H1 (cell line): ENCODE results near the gene EPS8. TPM values are rescaled to one million over a fixed set of nuclear protein-coding genes. Genes with fewer than 3 reads are reported as not detected.

Experiments used
- CTCF ChIA-PET: fragments of 300-600 bp; sonication (Branson Sonifier 250); formaldehyde crosslinking; loops from one replicate; lab custom pipeline; 2021; ENCODE audit not compliant: partially characterized antibody; lab: Charles Lee
- POLR2A ChIA-PET: fragments of 300-600 bp; sonication (Branson Sonifier 250); formaldehyde crosslinking; loops from one replicate; lab custom pipeline; 2021; ENCODE audit warnings: inconsistent platforms; ENCODE audit not compliant: partially characterized antibody; lab: Charles Lee
- DNase-seq, 2 experiments: peaks; one replicate each; pipeline versions ENCODE4 v3.0.0 to v3.0.0-alpha.2; 2010 to 2022; ENCODE audit warnings: low spot score in 2 of 2, low read depth in 1 of 2, mixed read lengths in 1 of 2
- FAIRE-seq: peaks from 2 replicates; lab custom pipeline; 2011; peaks lifted over from hg19 to GRCh38; lab: Jason Lieb, UNC
- H2AFZ ChIP-seq: 2 replicates; pipeline ENCODE4 v1.8.1; 2012; ENCODE audit warnings: low read length, inconsistent platforms
- H2AK5ac ChIP-seq: 2 replicates; pipeline ENCODE4 v1.6.1; 2013; ENCODE audit warnings: low read depth, low read length
- H2BK120ac ChIP-seq: replicated peaks from 2 replicates; pipeline ENCODE3; 2013; ENCODE audit warnings: low read depth, low read length, inconsistent platforms
- H2BK12ac ChIP-seq: 2 replicates; pipeline ENCODE4 v1.6.1; 2013; ENCODE audit warnings: low read depth, low read length
- H2BK15ac ChIP-seq: 2 replicates; pipeline ENCODE4 v1.6.1; 2013; ENCODE audit warnings: low read length
- H2BK20ac ChIP-seq: 2 replicates; pipeline ENCODE4 v1.6.1; 2013; ENCODE audit warnings: low read length
- H2BK5ac ChIP-seq: 2 replicates; pipeline ENCODE4 v1.6.1; 2013; ENCODE audit warnings: low read depth, low read length
- H3K14ac ChIP-seq: 2 replicates; pipeline ENCODE4 v1.6.1; 2013; ENCODE audit warnings: inconsistent platforms; ENCODE audit not compliant: insufficient read length
- H3K18ac ChIP-seq: 2 replicates; pipeline ENCODE4 v1.6.1; 2013; ENCODE audit warnings: low read length; ENCODE audit errors: extremely low read depth
- H3K23ac ChIP-seq: 2 replicates; pipeline ENCODE4 v1.6.1; 2013; ENCODE audit warnings: inconsistent platforms; ENCODE audit not compliant: insufficient read length
- H3K23me2 ChIP-seq: 2 replicates; pipeline ENCODE4 v1.6.1; 2013; ENCODE audit warnings: low read depth, low read length
- H3K27ac ChIP-seq: 2 replicates; pipeline ENCODE4 v1.6.1; 2011; ENCODE audit warnings: low read depth, low read length, inconsistent platforms
- H3K27me3 ChIP-seq, 4 experiments: replicated peaks in 1 of 4; 1 replicate in 1 of 4; 2 replicates in 3 of 4; pipeline versions ENCODE4 v1.6.1 to v1.8.1; 2011 to 2013; ENCODE audit warnings: low read length in 3 of 4, mild to moderate bottlenecking in 3 of 4, inconsistent platforms in 2 of 4, mixed read lengths in 2 of 4, moderate library complexity in 1 of 4; ENCODE audit not compliant: control insufficient read depth in 3 of 4, insufficient read depth in 3 of 4; ENCODE audit errors: extremely low read depth in 1 of 4
- H3K36me3 ChIP-seq, 4 experiments: 2 replicates each; pipeline versions ENCODE4 v1.6.1 to v1.8.1; 2011 to 2013; ENCODE audit warnings: mild to moderate bottlenecking in 4 of 4, low read length in 3 of 4, moderate library complexity in 2 of 4, control low read depth in 1 of 4, inconsistent platforms in 1 of 4; ENCODE audit not compliant: insufficient read depth in 4 of 4, control insufficient read depth in 2 of 4
- H3K4ac ChIP-seq: replicated peaks from 2 replicates; pipeline ENCODE3; 2013; ENCODE audit warnings: low read length, low read depth, mixed read lengths, inconsistent platforms; ENCODE audit not compliant: insufficient read length
- H3K4me1 ChIP-seq, 4 experiments: replicated peaks in 1 of 4; 1 replicate in 1 of 4; 2 replicates in 3 of 4; pipeline versions ENCODE4 v1.6.1 to v1.8.1; 2011 to 2013; ENCODE audit warnings: low read length in 3 of 4, inconsistent platforms in 2 of 4, mixed read lengths in 1 of 4; ENCODE audit not compliant: insufficient read depth in 4 of 4, control insufficient read depth in 3 of 4
- H3K4me2 ChIP-seq, 2 experiments: 2 replicates each; pipeline versions ENCODE4 v1.6.1 to v1.8.1; 2011 to 2013; ENCODE audit warnings: low read depth in 2 of 2, low read length in 2 of 2, control low read depth in 1 of 2, inconsistent platforms in 1 of 2, mild to moderate bottlenecking in 1 of 2; ENCODE audit not compliant: insufficient read depth in 1 of 2
- H3K4me3 ChIP-seq, 4 experiments: fragments of 200-600, 300-600 bp in 1 of 4; sonication (generic), shearing (Covaris generic), sonication (Bioruptor Twin) in 1 of 4; 2 replicates each; pipeline versions ENCODE4 v1.5.1 to v1.8.1; 2011 to 2016; ENCODE audit warnings: low read length in 4 of 4, low read depth in 3 of 4, control low read depth in 2 of 4, inconsistent platforms in 2 of 4, mild to moderate bottlenecking in 2 of 4, mixed read lengths in 1 of 4, moderate library complexity in 1 of 4; ENCODE audit not compliant: insufficient read depth in 2 of 4; ENCODE audit errors: extremely low read depth in 1 of 4
- H3K56ac ChIP-seq: replicated peaks from 2 replicates; pipeline ENCODE3; 2013; ENCODE audit warnings: low read depth, mild to moderate bottlenecking, mixed read lengths, low read length, inconsistent platforms; ENCODE audit not compliant: insufficient read length
- H3K79me1 ChIP-seq: 2 replicates; pipeline ENCODE4 v1.6.1; 2013; ENCODE audit warnings: low read depth, low read length, control low read depth
- H3K79me2 ChIP-seq, 2 experiments: 2 replicates each; pipeline versions ENCODE4 v1.6.1 to v1.8.1; 2012 to 2013; ENCODE audit warnings: low read length in 2 of 2, mild to moderate bottlenecking in 2 of 2, inconsistent platforms in 1 of 2; ENCODE audit not compliant: insufficient read depth in 2 of 2, control insufficient read depth in 1 of 2
- H3K9ac ChIP-seq, 4 experiments: replicated peaks in 1 of 4; 1 replicate in 1 of 4; 2 replicates in 3 of 4; pipeline versions ENCODE4 v1.6.1 to v1.8.1; 2011 to 2013; ENCODE audit warnings: low read depth in 3 of 4, low read length in 3 of 4, control low read depth in 2 of 4, mild to moderate bottlenecking in 2 of 4, moderate library complexity in 2 of 4, inconsistent platforms in 1 of 4; ENCODE audit errors: extremely low read depth in 1 of 4
- H3K9me3 ChIP-seq, 2 experiments: 2 replicates each; pipeline versions ENCODE4 v1.6.1 to v1.8.1; 2012 to 2013; ENCODE audit warnings: mild to moderate bottlenecking in 2 of 2, moderate library complexity in 2 of 2, control low read depth in 1 of 2, inconsistent platforms in 1 of 2, low read depth in 1 of 2, low read length in 1 of 2, mixed read lengths in 1 of 2; ENCODE audit not compliant: insufficient read depth in 2 of 2
- H4K20me1 ChIP-seq, 2 experiments: replicated peaks in 1 of 2; 2 replicates each; pipeline versions ENCODE3 to v1.8.1; 2011 to 2013; ENCODE audit warnings: inconsistent platforms in 2 of 2, low read length in 2 of 2, mild to moderate bottlenecking in 1 of 2; ENCODE audit not compliant: insufficient read depth in 2 of 2, control insufficient read depth in 1 of 2
- H4K5ac ChIP-seq: 2 replicates; pipeline ENCODE4 v1.6.1; 2013; ENCODE audit warnings: low read length, low read depth, mixed read lengths, inconsistent platforms; ENCODE audit not compliant: insufficient read length
- H4K8ac ChIP-seq: 2 replicates; pipeline ENCODE4 v1.8.0; 2013; ENCODE audit warnings: mild to moderate bottlenecking, moderate library complexity, low read length, inconsistent platforms; ENCODE audit not compliant: insufficient read depth; ENCODE audit errors: extremely low read depth
- H4K91ac ChIP-seq: replicated peaks from 2 replicates; pipeline ENCODE3; 2013; ENCODE audit warnings: low read length, mixed read lengths, inconsistent platforms; ENCODE audit not compliant: insufficient read length
- BCL11A ChIP-seq, 2 experiments: IDR thresholded peaks; one replicate each; pipeline ENCODE4 v1.6.1; 2011; ENCODE audit warnings: low read depth in 2 of 2, low read length in 2 of 2, mild to moderate bottlenecking in 2 of 2
- CBX5 ChIP-seq: fragments of 300-800, 300-1000 bp; sonication (generic); IDR thresholded peaks from 2 replicates; pipeline ENCODE4 v1.7.1; 2016; ENCODE audit warnings: antibody characterized with exemption, low read length, low read depth
- CEBPB ChIP-seq: IDR thresholded peaks from 2 replicates; pipeline ENCODE4 v1.6.1; 2012; ENCODE audit warnings: low read depth, low read length
- CHD1 ChIP-seq: IDR thresholded peaks from 2 replicates; pipeline ENCODE4 v1.6.1; 2012; ENCODE audit warnings: low read depth, low read length, improper control_type of control experiment
- CREB1 ChIP-seq: IDR thresholded peaks from 2 replicates; pipeline ENCODE4 v1.6.1; 2012; ENCODE audit warnings: inconsistent platforms
- CTBP2 ChIP-seq: IDR thresholded peaks from 2 replicates; pipeline ENCODE4 v1.7.0; 2011; ENCODE audit warnings: borderline replicate concordance, mild to moderate bottlenecking, moderate library complexity, mixed read lengths, low read length; ENCODE audit not compliant: insufficient read depth, insufficient read length
- E2F6 ChIP-seq: IDR thresholded peaks from 2 replicates; pipeline ENCODE4 v1.6.1; 2012; ENCODE audit warnings: inconsistent platforms
- GABPA ChIP-seq: IDR thresholded peaks from 2 replicates; pipeline ENCODE4 v1.6.1; 2011; ENCODE audit warnings: mild to moderate bottlenecking, low read length, moderate library complexity, borderline replicate concordance; ENCODE audit not compliant: insufficient read depth
- HDAC2 ChIP-seq, 2 experiments: fragments of 300-600 bp in 1 of 2; sonication (generic) in 1 of 2; IDR thresholded peaks; 2 replicates each; pipeline ENCODE4 v1.6.1; 2011 to 2012; ENCODE audit warnings: low read depth in 2 of 2, low read length in 2 of 2, mild to moderate bottlenecking in 2 of 2, moderate library complexity in 2 of 2, borderline replicate concordance in 1 of 2, inconsistent platforms in 1 of 2
- KDM5A ChIP-seq: fragments of 200-600 bp; IDR thresholded peaks from 2 replicates; pipeline ENCODE4 v1.7.1; 2012; ENCODE audit warnings: mild to moderate bottlenecking, low read length, inconsistent platforms, mixed read lengths
- POLR2A ChIP-seq, 2 experiments: IDR thresholded peaks; 1 replicate in 1 of 2; 2 replicates in 1 of 2; pipeline ENCODE4 v1.6.1; 2011; ENCODE audit warnings: low read depth in 2 of 2, low read length in 2 of 2, mild to moderate bottlenecking in 2 of 2; ENCODE audit errors: control extremely low read depth in 1 of 2
- SAP30 ChIP-seq: fragments of 300-600 bp; sonication (generic); IDR thresholded peaks from 2 replicates; pipeline ENCODE4 v1.7.1; 2012; ENCODE audit warnings: low read length, moderate library complexity, mild to moderate bottlenecking, inconsistent platforms; ENCODE audit not compliant: insufficient read depth, insufficient replicate concordance
- SRF ChIP-seq: IDR thresholded peaks from 2 replicates; pipeline ENCODE4 v1.6.1; 2011; ENCODE audit warnings: mild to moderate bottlenecking, low read depth, low read length, moderate library complexity
- SUZ12 ChIP-seq: fragments of 200-600 bp; sonication (generic); IDR thresholded peaks from 2 replicates; pipeline ENCODE4 v1.6.1; 2012; ENCODE audit warnings: mild to moderate bottlenecking, inconsistent platforms, low read length, moderate library complexity, mixed read lengths
- WGBS, 2 experiments: shearing (Covaris generic) in 1 of 2; methylation state at CpG; one replicate each; pipeline versions ENCODE4 v1.1.6 to v1.1.7; 2013 to 2015; ENCODE audit warnings: low lambda C conversion rate in 2 of 2, mixed read lengths in 2 of 2, inconsistent platforms in 1 of 2, low coverage in 1 of 2, missing lambda C conversion rate in 1 of 2; ENCODE audit not compliant: insufficient replicate concordance in 2 of 2, insufficient coverage in 1 of 2, insufficient read length in 1 of 2; ENCODE audit errors: extremely low coverage in 1 of 2, missing lambda C conversion rate in 1 of 2; 5-methylcytosine and 5-hydroxymethylcytosine counted together
- polyA plus RNA-seq, 7 experiments: library from polyadenylated mRNA; depleted of rRNA in 3 of 7; stranded (reverse) in 5 of 7; unstranded in 2 of 7; fragments of >200 nt in 5 of 7; fragments of 200-250 nt in 2 of 7; gene quantifications; 1 replicate in 5 of 7; 2 replicates in 1 of 7; 4 replicates in 1 of 7; pipeline versions ENCODE4 v1.2.1 to v1.2.3, GENCODE V29; 2011 to 2013; ENCODE audit warnings: missing spikeins in 2 of 7, mixed read lengths in 2 of 7
- total RNA-seq: library from RNA; stranded (reverse); fragmentation: NEBNext Ultra II Directional; extraction: Animal tissue kit (Norgen Biotek cat#: 25700); gene quantifications from 2 replicates; pipeline ENCODE4 v1.2.1, GENCODE V29; 2021

The EPS8 gene
- total and polyA plus RNA-seq, 2 of the 8 experiments (the other 6 are each of a cell fraction or from before 2014, with no cell fraction given), result 3.0 to 4.6 TPM

GRCh38 chr12:15797818-15798217 lies 8.6 kb upstream of the EPS8 start:
- 84% methylated on average over 3 of the region's 3 CpGs; no CpG with 5 or more reads in 1 of the 2 experiments for WGBS, 2 experiments
- H2BK5ac ChIP-seq, result no peak overlapping the region
- H3K4me3 ChIP-seq, result no peak overlapping the region
- TF ChIP-seq HDAC2 (IDR thresholded peaks at IDR 0.05; ENCODE audit: borderline replicate concordance in 1 of 2, low read depth in 2 of 2, low read length in 2 of 2) (no peak), CBX5 (no peak), BCL11A (IDR thresholded peaks at IDR 0.05; ENCODE audit: low read depth in 2 of 2, low read length in 2 of 2) (no peak), CHD1 (no peak), SUZ12 (no peak), CREB1 (no peak), SRF (no peak), SAP30 (no peak), E2F6 (no peak), KDM5A (no peak), CTBP2 (no peak), CEBPB (no peak), POLR2A (IDR thresholded peaks at IDR 0.05; ENCODE audit: control extremely low read depth in 1 of 2, low read depth in 2 of 2, low read length in 2 of 2) (no peak), GABPA (no peak)

More at GRCh38 chr12:15797818-15798217, 8.6 kb upstream of the EPS8 start:
- Histone ChIP-seq H2AK5ac (no peak overlapping the region), H4K8ac (no peak overlapping the region), H3K56ac (no peak overlapping the region), H3K4ac (no peak overlapping the region), H4K91ac (no peak overlapping the region), H3K79me1 (no peaks in the 10 kb centered on the region), H4K5ac (no peak overlapping the region), H4K20me1 (no peaks in the 10 kb centered on the region), H3K23ac (no peak overlapping the region), H3K79me2 (no peaks in the 10 kb centered on the region), H3K18ac (no peak overlapping the region), H3K9me3 (no peaks in the 10 kb centered on the region), H2AFZ (no peak overlapping the region), H2BK20ac (no peak overlapping the region), H3K23me2 (no peaks in the 10 kb centered on the region; the same call in 1 of the 2 replicates), H2BK12ac (no peak overlapping the region), H3K14ac (no peak overlapping the region), H2BK15ac (no peak overlapping the region), H3K4me2 (no peak overlapping the region), H3K4me1 (no peaks in the 10 kb centered on the region; a peak in 1 of 7 replicates), H3K9ac (no peak overlapping the region), H3K36me3 (no peaks in the 10 kb centered on the region), H3K27ac (no peak overlapping the region), H3K27me3 (no peaks in the 10 kb centered on the region; a peak in 1 of 7 replicates), H2BK120ac (no peak overlapping the region)
- ChIA-PET POLR2A (interaction anchor here (1.8 kb wide), 1 partner anchor 10 kb away, joined by 4 read pairs; no protein-coding TSS in a partner anchor), CTCF (interaction anchor here (1.0 to 1.6 kb wide), 2 partner anchors 25 to 33 kb away, joined by 3 read pairs; no protein-coding TSS in a partner anchor)
- FAIRE-seq (no peak), DNase-seq (no peak)
